ENCODE data around the gene OR56A3.
"Not testable (repeated sequence)": the region's sequence is repeated elsewhere in the genome, so short reads cannot be mapped to it uniquely, and the experiment has no call there.

Gene OR56A3

GRCh38 chr11:5932671-5933070, 9.4 kb upstream of the OR56A3 start:
- in situ Hi-C loops (cut with MboI; ENCODE audit: low sequenced_read_pairs, unreplicated experiment): no loop called here
- DNase-seq (ENCODE audit: low spot score): no peak
- TF ChIP-seq CTCF (IDR thresholded peaks at IDR 0.05; ENCODE audit: borderline replicate concordance, control extremely low read depth, extremely low read depth, insufficient read depth, missing control alignments): no peak

- in situ Hi-C loops (cut with MboI; ENCODE audit: low sequenced_read_pairs, unreplicated experiment): no loop called here
- TF ChIP-seq CTCF (IDR thresholded peaks at IDR 0.05; ENCODE audit: borderline replicate concordance, control extremely low read depth, extremely low read depth, insufficient read depth, missing control alignments): no peak
- no peak for DNase-seq (ENCODE audit: low spot score)
Observed at GRCh38 chr11:5933116-5933515, 8.9 kb upstream of the OR56A3 start.

- in situ Hi-C loops (cut with MboI; ENCODE audit: low sequenced_read_pairs, unreplicated experiment): no loop called here
- TF ChIP-seq CTCF (IDR thresholded peaks at IDR 0.05; ENCODE audit: borderline replicate concordance, control extremely low read depth, extremely low read depth, insufficient read depth, missing control alignments): no peak
- no peak for DNase-seq (ENCODE audit: low spot score)
Observed at GRCh38 chr11:5937868-5938602, 4.0 kb upstream of the OR56A3 start.

GRCh38 chr11:5938603-5938965, 3.5 kb upstream of the OR56A3 start:
- DNase-seq (ENCODE audit: low spot score): no peak
- no peak for TF ChIP-seq CTCF (IDR thresholded peaks at IDR 0.05; ENCODE audit: borderline replicate concordance, control extremely low read depth, extremely low read depth, insufficient read depth, missing control alignments)
- in situ Hi-C loops (cut with MboI; ENCODE audit: low sequenced_read_pairs, unreplicated experiment): no loop called here

- in situ Hi-C loops (cut with MboI; ENCODE audit: low sequenced_read_pairs, unreplicated experiment): no loop called here
- DNase-seq (ENCODE audit: low spot score): no peak
- no peak for TF ChIP-seq CTCF (IDR thresholded peaks at IDR 0.05; ENCODE audit: borderline replicate concordance, control extremely low read depth, extremely low read depth, insufficient read depth, missing control alignments)
Observed at GRCh38 chr11:5940748-5941147, 1.3 kb upstream of the OR56A3 start.

GRCh38 chr11:5955586-5955985, 13.5 kb downstream of the OR56A3 start:
- no peak for DNase-seq (ENCODE audit: low spot score)
- no peak for TF ChIP-seq CTCF (IDR thresholded peaks at IDR 0.05; ENCODE audit: borderline replicate concordance, control extremely low read depth, extremely low read depth, insufficient read depth, missing control alignments)
- in situ Hi-C loops (cut with MboI; ENCODE audit: low sequenced_read_pairs, unreplicated experiment): no loop called here

GRCh38 chr11:5960704-5961320, 18.8 kb downstream of the OR56A3 start:
- DNase-seq (ENCODE audit: low spot score); in situ Hi-C loops (cut with MboI; ENCODE audit: low sequenced_read_pairs, unreplicated experiment): not testable (repeated sequence)
